Activated CD8-positive, alpha-beta memory T cell treated with anti-CD3 and anti-CD28 coated beads for 4 hours (primary cell): ENCODE results near the gene GADD45A.
"Not testable (repeated sequence)": the region's sequence is repeated elsewhere in the genome, so short reads cannot be mapped to it uniquely, and the experiment has no call there.

ENCODE experiments used
- DNase-seq, 2 donors: peaks; one replicate each; pipeline ENCODE4 v3.0.0-alpha.2; 2020; ENCODE audit warnings: low read depth in 2 of 2

Gene GADD45A

DNA sequence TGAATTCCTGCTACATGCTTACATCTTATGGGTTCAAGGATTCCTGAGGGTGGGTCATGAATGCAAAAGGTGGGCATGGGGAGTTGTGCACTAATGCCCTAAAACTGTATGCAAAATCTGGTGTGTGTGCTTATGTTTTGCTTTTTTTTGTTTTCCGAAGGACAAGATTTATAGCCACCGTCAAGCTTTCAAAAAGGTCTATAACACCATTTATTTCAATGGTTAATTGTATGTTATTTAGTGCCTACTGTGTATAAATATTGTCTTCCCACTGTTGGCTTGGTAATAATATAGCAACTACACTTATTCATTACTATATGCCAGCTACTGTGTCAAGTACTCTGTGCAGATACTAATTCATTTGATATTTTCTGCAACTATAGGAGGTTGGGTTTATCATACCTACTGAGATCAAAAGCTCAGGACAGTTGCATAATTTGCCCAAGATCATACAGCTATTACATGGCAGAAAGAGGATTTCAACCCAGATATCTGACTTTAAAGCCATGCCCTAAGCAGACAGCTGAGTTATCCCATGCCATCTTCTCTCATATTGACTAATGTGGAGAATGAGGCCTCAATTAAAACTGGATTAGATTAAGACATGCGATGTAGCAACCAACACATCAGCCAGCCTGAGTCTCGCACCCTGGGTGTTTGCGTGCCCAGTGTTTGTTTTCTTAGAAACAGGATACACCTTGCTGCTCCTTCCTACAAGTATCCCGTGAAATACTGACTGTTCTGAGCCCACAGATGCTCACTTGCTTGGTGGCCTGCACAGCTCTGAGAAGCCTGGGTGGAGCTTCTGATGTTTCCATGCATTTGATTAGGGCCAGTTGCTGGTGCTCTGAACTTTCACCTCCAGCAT, 34.6 kb downstream of the GADD45A start:
- no peak for DNase-seq

DNA sequence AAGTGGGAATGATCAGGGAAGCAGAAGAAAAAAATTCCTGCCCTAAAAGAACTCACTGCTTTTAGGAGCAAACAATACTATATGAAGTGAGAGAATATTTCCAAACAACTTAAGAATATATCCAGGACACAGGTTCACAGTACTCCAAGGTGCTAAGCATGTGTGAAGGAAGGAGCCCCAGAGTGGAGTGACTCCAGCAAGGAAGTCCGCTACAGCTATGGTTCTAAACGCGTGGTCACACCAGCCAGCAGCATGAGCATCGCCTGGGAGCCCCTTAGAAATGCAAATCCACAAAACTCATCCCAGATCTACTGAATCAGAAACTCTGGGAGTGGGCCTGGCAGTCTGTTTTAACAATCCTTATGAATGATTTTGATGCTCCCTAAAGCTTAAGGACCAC, 36.1 kb downstream of the GADD45A start:
- no peak for DNase-seq

DNA sequence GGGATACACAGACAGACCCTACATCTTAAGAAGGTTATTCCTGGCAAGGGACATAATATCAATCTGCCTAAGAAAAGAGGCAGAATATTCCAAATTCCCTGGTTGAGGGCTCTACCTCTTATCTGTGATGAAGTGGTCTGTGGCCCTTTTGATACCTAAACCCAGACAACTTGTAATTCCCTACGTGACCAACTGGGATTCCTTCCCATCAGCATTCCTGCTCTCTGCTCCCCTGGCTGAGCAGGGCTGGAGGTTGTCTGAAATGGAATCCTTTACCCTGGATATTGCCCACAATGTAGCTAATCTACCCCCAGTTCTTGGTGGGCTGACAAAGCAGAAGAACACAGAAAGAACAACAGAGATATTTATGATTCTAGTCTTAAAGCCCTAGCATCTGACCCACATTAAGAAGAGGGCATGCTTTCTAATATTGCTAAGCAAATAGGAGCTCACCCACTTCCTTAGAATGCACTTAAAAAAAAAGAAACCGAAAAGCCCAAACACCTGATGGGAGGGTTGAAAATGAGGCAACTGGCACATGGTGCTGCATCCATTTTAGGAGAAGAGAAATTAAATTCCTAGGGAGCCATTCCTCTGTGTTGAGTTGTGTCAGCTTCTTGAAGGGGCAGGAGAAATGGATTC, 36.8 kb downstream of the GADD45A start:
- no peak for DNase-seq

DNA sequence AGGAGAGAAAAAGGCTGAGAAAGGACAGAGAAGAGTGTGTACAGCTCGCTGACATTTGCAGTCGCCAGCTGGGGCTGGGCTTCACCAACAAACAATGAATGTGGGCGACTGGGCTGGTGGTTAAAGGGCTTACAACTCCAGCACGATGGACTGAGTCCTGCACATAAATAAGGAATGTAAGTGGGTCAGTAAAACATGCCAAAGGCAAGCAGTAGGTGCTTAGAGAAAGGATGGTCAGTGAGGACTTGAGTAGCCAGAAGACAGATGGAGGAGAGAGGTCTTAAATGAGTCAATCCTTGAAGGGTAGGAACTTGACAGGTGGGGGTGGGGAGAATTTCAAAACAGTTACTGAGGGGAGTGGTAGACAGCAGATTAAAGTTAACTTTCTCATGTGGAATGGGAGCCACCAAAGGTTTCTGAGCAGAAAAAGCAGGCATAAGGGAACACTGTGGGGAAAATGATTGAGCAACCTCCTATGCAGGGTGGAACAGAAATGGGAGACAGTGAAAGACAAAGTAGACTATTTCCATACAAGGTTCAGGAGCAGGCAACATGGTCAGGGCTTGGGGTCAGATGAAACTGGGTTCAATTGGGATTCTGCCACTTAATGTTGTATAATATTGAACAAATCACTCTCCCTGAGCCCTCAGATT, 37.4 kb downstream of the GADD45A start:
- no peak for DNase-seq

DNA sequence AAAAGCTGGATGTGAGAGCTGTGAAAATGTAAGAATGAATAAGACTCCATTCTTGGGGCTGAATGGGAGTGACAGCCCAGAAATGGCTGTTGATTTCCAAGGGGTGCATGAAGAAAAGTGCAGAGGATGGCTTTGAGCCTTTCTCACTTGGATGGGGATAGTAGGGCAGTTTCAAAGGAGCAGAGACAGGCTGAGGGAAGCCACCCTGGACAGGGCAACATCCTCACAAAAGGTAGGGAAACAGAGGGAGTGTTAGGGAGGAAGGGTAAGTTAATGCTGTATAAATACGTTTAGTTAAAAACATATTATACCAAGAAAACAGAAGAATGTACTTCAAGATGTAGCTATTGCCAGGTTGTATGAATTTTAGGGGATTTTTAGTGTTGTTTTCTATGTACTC, 38.1 kb downstream of the GADD45A start:
- no peak for DNase-seq

DNA sequence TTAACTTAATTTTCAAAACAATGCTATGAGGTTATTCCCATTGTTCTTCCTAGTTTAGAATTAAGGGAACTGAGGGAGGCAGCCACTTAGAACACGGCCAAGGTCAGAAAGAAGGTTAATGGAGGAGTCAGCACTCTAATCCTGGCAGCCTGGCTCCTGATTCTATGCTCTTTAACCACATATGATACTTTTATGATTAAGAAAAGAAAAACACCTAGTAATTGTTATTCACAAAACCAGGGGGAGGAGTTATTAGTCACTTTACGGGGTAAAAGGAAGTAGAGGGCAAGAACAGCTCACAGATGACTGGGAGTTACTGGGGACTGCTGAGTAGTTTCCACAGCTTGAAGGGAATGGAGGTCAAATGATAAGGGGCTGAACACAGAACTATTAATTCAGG, 38.6 kb downstream of the GADD45A start:
- no peak for DNase-seq

DNA sequence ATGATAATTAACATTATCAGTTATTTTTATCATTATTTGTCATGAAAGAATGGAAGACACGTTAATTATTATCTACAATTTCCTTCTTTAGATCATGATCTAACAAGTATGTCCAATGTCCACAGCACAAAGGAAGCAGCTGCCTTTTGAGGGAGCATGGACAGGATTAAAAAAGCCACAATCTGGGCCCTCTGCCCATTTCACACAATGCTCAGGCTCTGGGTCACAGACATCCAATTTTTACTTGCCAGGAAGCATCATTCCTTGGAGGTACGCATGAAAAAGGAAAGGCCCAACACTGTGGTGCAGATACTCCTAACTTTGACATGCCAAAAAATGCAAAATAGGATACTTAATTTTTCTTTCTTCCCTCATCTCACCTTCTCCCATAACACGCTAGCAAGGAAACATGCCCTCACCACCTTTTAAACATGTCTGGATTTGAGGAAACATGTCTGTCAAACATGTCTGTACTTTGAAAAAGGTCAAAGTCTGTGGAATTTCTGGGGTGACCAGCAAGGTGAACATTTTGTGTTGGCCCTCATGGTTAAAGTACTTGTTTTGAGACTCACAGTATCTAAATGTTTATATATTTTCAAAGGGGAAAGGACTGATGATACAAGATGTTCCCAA, 40.0 kb downstream of the GADD45A start:
- DNase-seq = no peak

DNA sequence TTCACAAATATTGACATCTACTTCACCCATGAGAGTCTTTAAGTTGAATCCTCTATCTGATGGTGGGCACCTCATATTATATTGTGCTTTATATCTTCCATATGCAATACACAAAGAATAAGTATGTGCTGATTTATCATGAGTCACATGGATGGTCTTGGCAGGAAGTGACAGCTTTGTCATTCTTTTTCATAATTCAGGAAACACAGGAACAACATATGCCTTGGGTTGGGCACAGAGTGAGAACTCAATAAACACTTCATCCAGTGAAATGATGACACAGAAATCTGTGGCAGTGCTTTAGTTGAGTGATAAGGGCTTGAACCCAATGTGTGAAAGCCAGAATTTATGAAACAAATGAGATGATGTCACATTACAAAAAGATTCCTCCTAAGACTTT, 41.2 kb downstream of the GADD45A start:
- no peak for DNase-seq

DNA sequence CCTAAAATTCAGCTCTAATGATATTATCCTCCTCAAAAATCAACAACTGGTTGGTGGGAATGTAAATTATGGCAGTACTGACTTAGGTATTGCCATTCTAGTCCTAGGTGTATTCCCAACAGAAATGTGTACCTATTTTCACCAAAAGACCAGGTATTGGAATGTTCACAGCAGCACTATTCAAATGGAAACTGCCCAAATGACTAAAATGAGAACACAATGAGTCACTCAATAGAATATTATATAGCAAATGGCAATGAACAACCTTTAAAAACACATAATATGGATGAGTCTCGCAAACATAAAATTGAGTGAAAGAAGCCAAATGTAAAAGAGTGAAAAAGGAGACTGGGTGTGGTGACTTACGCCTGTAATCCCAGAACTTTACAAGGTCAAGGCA, 44.9 kb downstream of the GADD45A start:
- no peak for DNase-seq

DNA sequence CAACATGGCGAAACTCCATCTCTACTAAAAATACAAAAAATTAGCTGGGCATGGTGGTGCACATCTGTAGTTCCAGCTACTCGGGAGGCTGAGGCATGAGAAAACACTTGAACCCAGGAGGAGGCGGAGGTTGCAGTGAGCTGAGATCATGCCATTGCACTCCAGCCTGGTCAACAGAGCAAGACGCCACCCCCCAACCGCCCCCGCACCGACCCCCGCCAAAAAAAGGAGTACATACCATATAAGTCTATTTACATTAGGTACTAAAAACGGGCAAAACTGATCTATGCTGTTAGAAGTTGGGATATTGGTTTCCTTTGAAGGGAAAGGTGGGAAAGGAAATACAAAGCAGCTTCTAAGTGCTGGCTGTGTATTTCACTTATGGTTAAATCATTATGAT, 45.3 kb downstream of the GADD45A start:
- not testable (repeated sequence) for DNase-seq

DNA sequence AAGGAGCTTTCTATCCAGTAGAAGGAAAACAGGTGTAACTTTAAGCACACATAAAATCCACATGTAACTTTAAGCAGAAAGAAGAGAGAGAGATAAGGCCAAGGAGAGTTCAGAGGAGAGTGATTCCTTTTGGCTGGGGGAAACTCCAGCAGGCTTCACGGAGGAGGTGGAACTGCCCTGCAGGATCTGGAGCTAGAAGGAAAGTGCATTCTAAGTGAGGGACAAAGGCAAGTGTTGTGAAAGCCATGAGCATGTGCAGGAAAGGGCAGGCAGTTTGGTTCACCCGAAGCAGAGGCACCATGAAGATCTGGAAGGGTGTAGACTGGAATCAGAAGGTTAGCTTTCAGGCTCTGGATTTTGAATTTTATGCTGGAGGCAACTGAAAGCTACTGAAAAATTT, 46.3 kb downstream of the GADD45A start:
- DNase-seq = no peak

DNA sequence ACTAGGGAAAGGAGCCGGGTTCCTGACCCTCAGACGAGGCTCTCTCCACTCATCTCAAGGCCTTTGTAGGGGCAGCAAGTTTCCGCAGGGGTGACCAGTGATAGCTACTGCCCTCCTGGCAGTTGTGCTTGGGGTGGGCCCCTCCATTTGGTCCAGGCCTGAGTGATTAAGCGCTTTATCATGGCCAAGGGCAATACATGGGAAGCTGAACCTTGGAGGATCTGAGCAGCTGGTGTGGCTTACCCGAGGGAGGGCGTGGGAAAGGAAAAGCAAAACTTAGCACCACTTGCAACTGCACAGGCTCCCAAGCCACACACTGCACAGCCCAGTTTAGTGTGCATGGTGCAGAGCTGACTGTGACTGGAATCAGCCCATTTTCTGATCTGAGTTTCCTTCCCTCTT, 47.8 kb downstream of the GADD45A start:
- no peak for DNase-seq

DNA sequence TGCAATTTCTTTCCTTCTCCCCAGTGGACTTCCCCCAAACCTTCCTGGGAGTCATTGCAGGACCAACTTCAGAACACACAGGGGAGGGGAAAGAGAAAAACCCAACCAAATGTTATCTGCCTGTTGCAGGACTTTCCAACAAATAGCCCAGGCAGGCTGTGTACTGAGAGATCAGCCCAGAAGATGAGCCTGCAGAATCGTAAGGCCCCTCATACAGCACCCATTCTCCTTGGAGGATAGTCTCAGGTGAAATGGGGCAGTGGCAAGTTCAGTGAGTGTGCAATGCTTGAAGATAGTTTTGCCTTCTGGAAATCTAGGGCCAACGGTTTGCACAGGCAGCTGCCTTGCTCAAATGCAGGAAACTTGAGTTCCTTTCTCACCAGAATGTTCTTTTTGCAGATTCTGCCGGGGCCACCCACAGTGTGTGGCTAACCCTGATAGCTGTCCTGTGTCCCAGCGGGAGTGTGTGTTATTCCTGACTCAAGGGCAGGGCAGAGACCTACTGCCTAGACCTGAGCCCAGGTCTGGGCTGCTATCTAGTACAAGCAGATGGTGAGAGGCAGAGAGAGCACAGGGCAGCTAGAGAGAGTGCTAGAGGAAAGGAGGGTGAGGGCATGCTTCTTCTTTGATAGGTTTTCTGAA, 48.8 kb downstream of the GADD45A start:
- no peak for DNase-seq

DNA sequence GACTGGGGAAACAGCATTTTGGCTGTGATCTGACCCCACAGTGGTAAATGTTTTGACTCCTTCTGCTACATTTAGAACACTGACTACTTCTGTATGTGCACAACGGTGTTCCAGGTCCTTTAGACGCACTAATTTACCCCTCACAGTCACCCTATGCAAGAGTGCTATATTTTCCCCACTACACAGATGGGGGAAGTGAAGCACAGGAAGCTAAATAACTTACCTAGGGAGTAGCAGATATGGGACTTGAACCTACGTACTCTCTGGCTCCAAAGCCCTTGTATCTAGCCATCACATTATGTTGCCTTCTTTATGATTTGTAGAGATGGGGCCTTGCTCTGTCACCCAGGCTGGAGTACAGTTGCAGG, 49.3 kb downstream of the GADD45A start:
- no peak for DNase-seq

DNA sequence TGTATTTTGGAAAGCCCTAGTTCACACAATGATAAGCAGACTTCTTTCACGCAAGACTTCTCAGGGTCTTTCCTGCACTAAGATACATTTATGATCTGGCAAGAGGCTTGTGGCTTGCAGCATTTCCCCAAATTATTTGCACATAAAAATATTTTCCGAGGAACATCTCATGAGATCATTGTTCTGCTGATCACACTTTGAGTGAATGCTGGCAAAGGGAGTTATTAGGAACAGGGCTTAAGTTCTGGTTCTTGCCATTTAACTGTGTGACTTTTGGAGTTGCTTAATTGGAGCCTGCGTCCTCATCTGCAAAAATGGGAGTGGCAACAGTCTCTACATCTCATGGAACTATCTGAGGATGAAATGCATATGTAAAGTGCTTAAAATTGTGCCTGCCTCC, 50.2 kb downstream of the GADD45A start:
- DNase-seq = no peak

DNA sequence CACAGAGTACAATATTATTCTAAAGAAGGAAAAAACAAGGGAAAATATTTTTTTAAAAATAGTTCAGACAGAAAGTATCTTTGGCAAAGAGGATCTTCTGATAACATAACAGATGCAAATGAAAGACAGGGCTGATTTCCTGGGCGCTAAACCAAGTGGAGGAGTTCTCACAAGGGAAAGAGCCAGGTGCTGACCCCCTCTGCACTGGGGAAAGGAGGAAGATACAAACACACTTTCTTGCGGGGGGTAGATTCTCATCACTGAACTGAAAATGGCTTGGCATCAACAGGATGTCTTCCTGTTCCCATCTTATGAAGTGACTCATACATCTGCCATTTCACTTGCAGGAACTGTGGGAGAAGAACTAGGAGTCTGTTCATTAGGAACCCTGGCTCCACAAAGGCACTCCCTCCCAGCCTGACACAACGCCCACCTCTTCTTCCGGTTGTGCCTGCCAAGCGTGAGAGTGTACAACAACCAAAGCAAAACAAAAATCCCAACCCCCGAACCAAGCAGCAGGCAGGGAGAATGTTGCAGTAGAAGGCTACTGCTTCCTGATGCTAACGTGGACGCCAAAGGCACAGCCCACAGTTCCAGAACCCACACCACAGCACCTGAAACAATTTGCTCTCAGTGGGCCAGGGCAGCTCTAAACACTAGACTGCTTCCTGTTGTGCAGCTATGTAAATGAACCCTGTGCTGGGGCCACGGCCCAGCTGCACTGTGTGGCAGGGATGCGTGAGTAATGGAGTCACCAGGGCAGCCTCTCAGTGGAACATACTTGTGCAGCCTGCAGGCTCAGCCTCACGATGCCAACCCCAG, 51.0 kb downstream of the GADD45A start:
- DNase-seq = no peak

DNA sequence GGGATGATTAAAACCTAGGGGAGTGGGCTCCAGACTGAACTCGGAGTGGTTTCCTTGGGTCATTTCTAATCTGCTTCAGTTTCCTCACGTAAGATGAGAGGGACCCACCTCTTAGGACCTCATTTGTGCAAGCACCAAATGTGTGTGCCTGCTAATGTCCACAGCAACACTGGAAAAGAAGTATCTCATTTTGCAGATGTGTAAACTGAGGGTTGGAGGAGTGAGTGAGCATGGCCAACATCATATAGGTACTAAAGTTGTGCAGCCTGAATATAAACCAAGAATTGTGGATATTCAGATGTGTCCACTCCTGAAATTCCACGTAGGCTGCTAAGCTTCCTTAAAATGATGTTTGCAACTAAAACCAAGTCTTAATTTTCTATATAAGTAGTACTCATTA, 51.7 kb downstream of the GADD45A start:
- no peak for DNase-seq

DNA sequence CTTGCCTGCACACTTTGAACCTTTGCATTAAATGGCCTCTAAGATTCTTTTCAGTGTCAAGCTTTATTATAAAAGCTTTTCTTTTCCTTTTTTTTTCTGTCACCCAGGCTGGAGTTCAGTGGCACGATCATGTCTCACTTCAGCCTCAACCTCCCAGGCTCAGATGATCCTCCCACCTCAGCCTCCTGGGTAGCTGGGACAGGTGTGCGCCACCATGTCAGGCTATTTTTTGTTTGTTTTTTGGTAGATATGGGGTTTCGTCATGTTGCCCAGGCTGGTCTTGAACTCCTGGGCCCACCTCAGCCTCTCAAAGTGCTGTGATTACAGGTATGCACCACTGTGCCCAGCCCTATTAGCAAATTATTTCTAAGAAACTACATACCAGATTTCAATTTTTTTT, 52.9 kb downstream of the GADD45A start:
- DNase-seq = no peak
